GM18867 (cell line): ENCODE measurements around the gene SDK2.

Experiments
- ATAC-seq: cut with Tn5 transposase; IDR thresholded peaks from one replicate; pipeline ENCODE4 v1.9.1; 2021; ENCODE audit warnings: mild to moderate bottlenecking, moderate library complexity; ENCODE audit not compliant: unreplicated experiment

SDK2 gene

GRCh38 chr17:73536700-73537605 is 107.3 kb downstream of the SDK2 start:
- ATAC-seq: no peak

- no peak for ATAC-seq
Observed at GRCh38 chr17:73535746-73536145, 108.5 kb downstream of the SDK2 start.

GRCh38 chr17:73534209-73534909 is 109.9 kb downstream of the SDK2 start:
- no peak for ATAC-seq

- no peak for ATAC-seq
Observed at GRCh38 chr17:73533781-73534180, 110.5 kb downstream of the SDK2 start.

GRCh38 chr17:73533127-73533526 is 111.1 kb downstream of the SDK2 start:
- ATAC-seq: no peak

GRCh38 chr17:73532421-73532901 is 111.8 kb downstream of the SDK2 start:
- ATAC-seq: no peak

- no peak for ATAC-seq
Observed at GRCh38 chr17:73531158-73531557, 113.1 kb downstream of the SDK2 start.

- no peak for ATAC-seq
Observed at GRCh38 chr17:73528679-73529078, 115.6 kb downstream of the SDK2 start.

GRCh38 chr17:73526952-73527351 is 117.3 kb downstream of the SDK2 start:
- no peak for ATAC-seq

GRCh38 chr17:73524941-73525679 is 119.1 kb downstream of the SDK2 start:
- ATAC-seq: no peak

GRCh38 chr17:73522696-73523095 is 121.5 kb downstream of the SDK2 start:
- ATAC-seq: no peak

- ATAC-seq: no peak
Observed at GRCh38 chr17:73522107-73522506, 122.1 kb downstream of the SDK2 start.

GRCh38 chr17:73521376-73521775 is 122.9 kb downstream of the SDK2 start:
- ATAC-seq: no peak

- ATAC-seq: no peak
Observed at GRCh38 chr17:73520369-73520761, 123.9 kb downstream of the SDK2 start.

GRCh38 chr17:73519714-73520368 is 124.4 kb downstream of the SDK2 start:
- no peak for ATAC-seq

- ATAC-seq: no peak
Observed at GRCh38 chr17:73519011-73519410, 125.2 kb downstream of the SDK2 start.

GRCh38 chr17:73516431-73516830 is 127.8 kb downstream of the SDK2 start:
- ATAC-seq: no peak

GRCh38 chr17:73514146-73514863 is 129.9 kb downstream of the SDK2 start:
- no peak for ATAC-seq

GRCh38 chr17:73513426-73513825 is 130.8 kb downstream of the SDK2 start:
- ATAC-seq: no peak

- no peak for ATAC-seq
Observed at GRCh38 chr17:73511719-73512115, 132.5 kb downstream of the SDK2 start.
